GM12878 (cell line): ENCODE measurements around the gene CKS1B. TPM values are rescaled to one million over a fixed set of nuclear protein-coding genes. Genes with fewer than 3 reads are reported as not detected.

Source experiments
- BCLAF1 ChIP-seq: fragments of 450-650 bp; IDR thresholded peaks from 2 replicates; pipeline ENCODE4 v1.6.1; 2017; ENCODE audit warnings: antibody characterized with exemption, mild to moderate bottlenecking, moderate library complexity
- CHD4 ChIP-seq: fragments of 200-600 bp; sonication (generic); IDR thresholded peaks from 2 replicates; pipeline ENCODE4 v1.6.1; 2016; ENCODE audit warnings: mild to moderate bottlenecking
- CREM ChIP-seq: IDR thresholded peaks from 2 replicates; pipeline ENCODE4 v1.6.1; 2014; ENCODE audit warnings: antibody characterized with exemption, low read depth
- CTCF ChIP-seq, 3 experiments: IDR thresholded peaks in 2 of 3; conservative IDR thresholded peaks in 1 of 3; 2 replicates each; pipeline ENCODE4 v1.5.1; 2011; ENCODE audit warnings: low read depth in 3 of 3, low read length in 3 of 3, mild to moderate bottlenecking in 3 of 3, control low read depth in 2 of 3, moderate library complexity in 2 of 3, inconsistent platforms in 1 of 3, mixed read lengths in 1 of 3; ENCODE audit not compliant: control insufficient read depth in 2 of 3, insufficient read depth in 1 of 3; ENCODE audit errors: extremely low read depth in 1 of 3
- EED ChIP-seq: sonication (generic); IDR thresholded peaks from 2 replicates; pipeline ENCODE4 v1.6.1; 2016; ENCODE audit warnings: antibody characterized with exemption, low read depth
- EGR1 ChIP-seq, 2 experiments: IDR thresholded peaks; 1 replicate in 1 of 2; 2 replicates in 1 of 2; pipeline ENCODE4 v1.6.1; 2011 to 2012; ENCODE audit warnings: low read depth in 2 of 2, low read length in 2 of 2, borderline replicate concordance in 1 of 2, mild to moderate bottlenecking in 1 of 2, moderate library complexity in 1 of 2
- ESRRA ChIP-seq: IDR thresholded peaks from 2 replicates; pipeline ENCODE4 v1.6.1; 2012; ENCODE audit warnings: mild to moderate bottlenecking, low read length, improper control_type of control experiment
- GABPA ChIP-seq: IDR thresholded peaks from 2 replicates; pipeline ENCODE4 v1.6.1; 2014; ENCODE audit warnings: antibody characterized with exemption, low read depth, mild to moderate bottlenecking, inconsistent platforms
- HCFC1 ChIP-seq: fragments of 150-350 bp; IDR thresholded peaks from 2 replicates; pipeline ENCODE4 v1.6.1; 2014; ENCODE audit warnings: low read length
- JUNB ChIP-seq: IDR thresholded peaks from 2 replicates; pipeline ENCODE4 v1.6.1; 2016; ENCODE audit warnings: antibody characterized with exemption, mild to moderate bottlenecking
- KAT2A ChIP-seq: conservative IDR thresholded peaks from 2 replicates; pipeline ENCODE4 v1.6.1; 2011; ENCODE audit warnings: low read depth, low read length; ENCODE audit not compliant: control insufficient read depth
- KDM1A ChIP-seq: fragments of 200-600 bp; sonication (generic); IDR thresholded peaks from 2 replicates; pipeline ENCODE4 v1.6.1; 2016; ENCODE audit warnings: borderline replicate concordance
- MEF2B ChIP-seq: fragments of 450-650 bp; IDR thresholded peaks from 2 replicates; pipeline ENCODE4 v1.6.1; 2018; ENCODE audit warnings: mild to moderate bottlenecking, moderate library complexity; ENCODE audit not compliant: partially characterized antibody, poor library complexity, severe bottlenecking
- PBX3 ChIP-seq: IDR thresholded peaks from 2 replicates; pipeline ENCODE4 v1.6.1; 2011; ENCODE audit warnings: mild to moderate bottlenecking, low read depth, low read length, moderate library complexity; ENCODE audit not compliant: insufficient replicate concordance
- POLR2A ChIP-seq: IDR thresholded peaks from 2 replicates; pipeline ENCODE4 v1.6.1; 2011; ENCODE audit warnings: low read depth, mild to moderate bottlenecking, low read length
- RBBP5 ChIP-seq: fragments of 200-600 bp; sonication (generic); conservative IDR thresholded peaks from 2 replicates; pipeline ENCODE4 v1.6.1; 2016
- RCOR1 ChIP-seq: conservative IDR thresholded peaks from 2 replicates; pipeline ENCODE4 v1.6.1; 2012; ENCODE audit warnings: low read depth, low read length, improper control_type of control experiment
- SMAD1 ChIP-seq: fragments of 450-650 bp; IDR thresholded peaks from 2 replicates; pipeline ENCODE4 v1.6.1; 2018; ENCODE audit warnings: mild to moderate bottlenecking, low read depth; ENCODE audit not compliant: partially characterized antibody
- SMARCA5 ChIP-seq: fragments of 450-650 bp; IDR thresholded peaks from 2 replicates; pipeline ENCODE4 v1.6.1; 2017; ENCODE audit warnings: mild to moderate bottlenecking
- STAT1 ChIP-seq: fragments of 450-650 bp; conservative IDR thresholded peaks from 2 replicates; pipeline ENCODE4 v1.6.1; 2014; ENCODE audit warnings: antibody characterized with exemption, mild to moderate bottlenecking
- USF2 ChIP-seq: IDR thresholded peaks from 2 replicates; pipeline ENCODE4 v1.6.1; 2011; ENCODE audit warnings: low read depth, low read length, improper control_type of control experiment, borderline replicate concordance
- ZBTB33 ChIP-seq: fragments of 450-650 bp; IDR thresholded peaks from 2 replicates; pipeline ENCODE4 v1.6.1; 2017; ENCODE audit warnings: mild to moderate bottlenecking
- polyA plus RNA-seq, 11 experiments: library from polyadenylated mRNA; depleted of rRNA in 4 of 11; unstranded in 6 of 11; stranded (reverse) in 5 of 11; fragments of >200 nt; fragmentation: Nextera tagmentation in 4 of 11; fragmentation: Illumina TruSeq in 1 of 11; extraction: Ambion mirVana in 4 of 11; extraction: Trizol in 1 of 11; gene quantifications; 1 replicate in 1 of 11; 2 replicates in 10 of 11; pipeline versions ENCODE4 v1.2.1 to v1.2.3, GENCODE V29; 2011 to 2016; ENCODE audit warnings: inconsistent platforms in 2 of 11, missing spikeins in 2 of 11, low read depth in 1 of 11
- total RNA-seq, 4 experiments: library from RNA; depleted of rRNA in 3 of 4; stranded (reverse); fragments of >200 nt in 3 of 4; fragmentation: Illumina TruSeq in 1 of 4; extraction: Trizol in 1 of 4; gene quantifications; 2 replicates each; pipeline versions ENCODE4 v1.2.1 to v1.2.3, GENCODE V29; 2013 to 2021

CKS1B gene
- total and polyA plus RNA-seq, 10 of the 15 experiments (the other 5 are each of a cell fraction or from before 2014, with no cell fraction given) = 125 to 608 (median 364) TPM

GRCh38 chr1:154982897-154983648, 8.6 kb downstream of the CKS1B start, which contains the start of gene FLAD1 (continued):
- no peak for TF ChIP-seq BCLAF1
- no peak; the same call in 1 of the 2 replicates for TF ChIP-seq ESRRA
- peak; percentile 41 for TF ChIP-seq SMAD1
- TF ChIP-seq ZBTB33 = peak; percentile 81; the same call in 1 of the 2 replicates
- no peak for TF ChIP-seq KDM1A
- no peak for TF ChIP-seq MEF2B
- peak in 1 of 2 experiments; percentile 82; a peak in 2 of 3 replicates for TF ChIP-seq EGR1 (IDR thresholded peaks at IDR 0.05; ENCODE audit: borderline replicate concordance in 1 of 2, low read depth in 2 of 2, low read length in 2 of 2)
- TF ChIP-seq PBX3 = peak; percentile 100
- TF ChIP-seq RCOR1 = no peak; the same call in 1 of the 2 replicates
- peak; percentile 68 for TF ChIP-seq USF2
- no peak for TF ChIP-seq JUNB
- peak; percentile 95 for TF ChIP-seq GABPA
- no peak for TF ChIP-seq CTCF (IDR thresholded peaks at IDR 0.05 in 2 of 3, conservative IDR thresholded peaks at IDR 0.05 in 1 of 3; ENCODE audit: control insufficient read depth in 2 of 3, extremely low read depth in 1 of 3, insufficient read depth in 1 of 3, low read depth in 3 of 3, low read length in 3 of 3)
- TF ChIP-seq POLR2A = peak; percentile 66
- no peak for TF ChIP-seq EED
- no peak for TF ChIP-seq CHD4
- peak; percentile 33; the same call in 1 of the 2 replicates for TF ChIP-seq CREM
- no peak for TF ChIP-seq RBBP5
- TF ChIP-seq HCFC1 = peak; percentile 62
- no peak for TF ChIP-seq KAT2A
- TF ChIP-seq STAT1 = 0 out of 2 replicates have a peak, but pooled peaks have one; percentile 21
- no peak for TF ChIP-seq SMARCA5
